Measurements from ENCODE around the gene COL5A2.

The COL5A2 gene

GRCh38 chr2:189217541-189217940 is 38.0 kb upstream of the COL5A2 start:
- H3K4me2 ChIP-seq (ENCODE audit: low read depth, low read length, poor library complexity, severe bottlenecking) = no peak overlapping the region
- no peaks in the 10 kb centered on the region for H3K9me3 ChIP-seq (ENCODE audit: insufficient read depth, low read length)
- H3K4me3 ChIP-seq (ENCODE audit: insufficient read depth, low read length, poor library complexity, severe bottlenecking) = no peak overlapping the region
- no peak overlapping the region for H2AFZ ChIP-seq (ENCODE audit: low read depth, low read length, severe bottlenecking)
- no peaks in the 10 kb centered on the region for H3K36me3 ChIP-seq (ENCODE audit: low read length)
- H3K9ac ChIP-seq (ENCODE audit: low read length) = no peak overlapping the region
- no peak for TF ChIP-seq EZH2phosphoT487 (conservative IDR thresholded peaks at IDR 0.05; ENCODE audit: low read length)
- no peak for TF ChIP-seq CTCF (IDR thresholded peaks at IDR 0.05; ENCODE audit: insufficient read depth, low read length, poor library complexity, severe bottlenecking)
- no peak overlapping the region for H3K27ac ChIP-seq (ENCODE audit: low read depth, low read length)
- H3K79me2 ChIP-seq (ENCODE audit: insufficient read depth, low read length) = no peaks in the 10 kb centered on the region
- H4K20me1 ChIP-seq (ENCODE audit: low read depth, low read length) = no peaks in the 10 kb centered on the region
- no peaks in the 10 kb centered on the region for H3K27me3 ChIP-seq (ENCODE audit: low read length)
- H3K9me2 ChIP-seq (replicated peaks; ENCODE audit: insufficient read depth, low read length) = no peaks in the 10 kb centered on the region
- no peaks in the 10 kb centered on the region for H3F3A ChIP-seq (ENCODE audit: insufficient read depth)

GRCh38 chr2:189217051-189217450 is 37.5 kb upstream of the COL5A2 start:
- H2AFZ ChIP-seq (ENCODE audit: low read depth, low read length, severe bottlenecking) = no peak overlapping the region
- no peak overlapping the region for H3K27ac ChIP-seq (ENCODE audit: low read depth, low read length)
- no peaks in the 10 kb centered on the region for H3K27me3 ChIP-seq (ENCODE audit: low read length)
- TF ChIP-seq CTCF (IDR thresholded peaks at IDR 0.05; ENCODE audit: insufficient read depth, low read length, poor library complexity, severe bottlenecking) (no peak), EZH2phosphoT487 (conservative IDR thresholded peaks at IDR 0.05; ENCODE audit: low read length) (no peak)
- no peaks in the 10 kb centered on the region for H4K20me1 ChIP-seq (ENCODE audit: low read depth, low read length)
- no peaks in the 10 kb centered on the region for H3K36me3 ChIP-seq (ENCODE audit: low read length)
- no peak overlapping the region for H3K4me2 ChIP-seq (ENCODE audit: low read depth, low read length, poor library complexity, severe bottlenecking)
- no peaks in the 10 kb centered on the region for H3K79me2 ChIP-seq (ENCODE audit: insufficient read depth, low read length)
- H3K4me3 ChIP-seq (ENCODE audit: insufficient read depth, low read length, poor library complexity, severe bottlenecking) = no peak overlapping the region
- no peaks in the 10 kb centered on the region for H3F3A ChIP-seq (ENCODE audit: insufficient read depth)
- H3K9me2 ChIP-seq (replicated peaks; ENCODE audit: insufficient read depth, low read length) = no peaks in the 10 kb centered on the region
- no peak overlapping the region for H3K9ac ChIP-seq (ENCODE audit: low read length)
- no peaks in the 10 kb centered on the region for H3K9me3 ChIP-seq (ENCODE audit: insufficient read depth, low read length)

- H3F3A ChIP-seq (ENCODE audit: insufficient read depth) = no peaks in the 10 kb centered on the region
- H2AFZ ChIP-seq (ENCODE audit: low read depth, low read length, severe bottlenecking) = no peak overlapping the region
- no peak overlapping the region for H3K4me2 ChIP-seq (ENCODE audit: low read depth, low read length, poor library complexity, severe bottlenecking)
These were observed 34.9 kb upstream of the COL5A2 start for GRCh38 chr2:189214484-189214883.

More at GRCh38 chr2:189214484-189214883, 34.9 kb upstream of the COL5A2 start:
- no peak overlapping the region for H3K27ac ChIP-seq (ENCODE audit: low read depth, low read length)
- H3K36me3 ChIP-seq (ENCODE audit: low read length) = no peaks in the 10 kb centered on the region
- no peaks in the 10 kb centered on the region for H3K79me2 ChIP-seq (ENCODE audit: insufficient read depth, low read length)
- no peak overlapping the region for H3K4me3 ChIP-seq (ENCODE audit: insufficient read depth, low read length, poor library complexity, severe bottlenecking)
- no peaks in the 10 kb centered on the region for H4K20me1 ChIP-seq (ENCODE audit: low read depth, low read length)
- no peaks in the 10 kb centered on the region for H3K9me3 ChIP-seq (ENCODE audit: insufficient read depth, low read length)
- no peaks in the 10 kb centered on the region for H3K27me3 ChIP-seq (ENCODE audit: low read length)
- TF ChIP-seq CTCF (IDR thresholded peaks at IDR 0.05; ENCODE audit: insufficient read depth, low read length, poor library complexity, severe bottlenecking) = no peak
- TF ChIP-seq EZH2phosphoT487 (conservative IDR thresholded peaks at IDR 0.05; ENCODE audit: low read length) = no peak
- no peaks in the 10 kb centered on the region for H3K9me2 ChIP-seq (replicated peaks; ENCODE audit: insufficient read depth, low read length)
- no peak overlapping the region for H3K9ac ChIP-seq (ENCODE audit: low read length)
